OCI-LY1 (cell line): ENCODE measurements around the gene VPS41.

Experiments used
- H2AFZ ChIP-seq: fragments of 200-600 bp; sonication (generic), shearing (Covaris generic); 2 replicates; pipeline ENCODE4 v1.6.0; 2014; ENCODE audit warnings: antibody characterized with exemption, mild to moderate bottlenecking, low read length
- H3F3A ChIP-seq: fragments of 200-600 bp; sonication (generic), shearing (Covaris generic); 2 replicates; pipeline ENCODE4 v1.6.0; 2014; ENCODE audit warnings: mild to moderate bottlenecking, antibody characterized with exemption, low read length, moderate library complexity; ENCODE audit not compliant: insufficient read depth
- H3K27ac ChIP-seq: fragments of 200-600 bp; sonication (generic); 2 replicates; pipeline ENCODE4 v1.5.1; 2014; ENCODE audit warnings: low read length, mixed run types, mild to moderate bottlenecking, low read depth; ENCODE audit not compliant: poor library complexity, severe bottlenecking
- H3K27me3 ChIP-seq: fragments of 200-600 bp; sonication (generic); 2 replicates; pipeline ENCODE4 v1.6.0; 2014; ENCODE audit warnings: antibody characterized with exemption, mild to moderate bottlenecking, low read length, moderate library complexity; ENCODE audit not compliant: insufficient read depth
- H3K36me3 ChIP-seq: fragments of 200-600 bp; sonication (generic); 2 replicates; pipeline ENCODE4 v1.6.1; 2014; ENCODE audit warnings: mild to moderate bottlenecking, antibody characterized with exemption, low read length, moderate library complexity, mixed read lengths; ENCODE audit not compliant: insufficient read depth
- H3K4me1 ChIP-seq: fragments of 200-600 bp; sonication (generic); 2 replicates; pipeline ENCODE4 v1.5.1; 2014; ENCODE audit warnings: mild to moderate bottlenecking, low read length, moderate library complexity; ENCODE audit not compliant: insufficient read depth, severe bottlenecking
- H3K4me2 ChIP-seq: fragments of 200-600 bp; sonication (generic), shearing (Covaris generic); 2 replicates; pipeline ENCODE4 v1.6.1; 2014; ENCODE audit warnings: low read length
- H3K4me3 ChIP-seq: fragments of 200-600 bp; sonication (generic); 2 replicates; pipeline ENCODE4 v1.5.1; 2014; ENCODE audit warnings: low read length, low read depth, mild to moderate bottlenecking, mixed read lengths; ENCODE audit not compliant: poor library complexity, severe bottlenecking
- H3K79me2 ChIP-seq: fragments of 200-600 bp; shearing (Covaris generic); 2 replicates; pipeline ENCODE4 v1.6.1; 2016; ENCODE audit warnings: mixed run types, low read length, mixed read lengths; ENCODE audit not compliant: insufficient read depth
- H3K9ac ChIP-seq: fragments of 200-600 bp; sonication (generic), shearing (Covaris generic); 2 replicates; pipeline ENCODE4 v1.6.1; 2014; ENCODE audit warnings: mild to moderate bottlenecking, low read length, mixed read lengths
- H3K9me2 ChIP-seq: fragments of 200-600 bp; sonication (generic), shearing (Covaris generic); 2 replicates; pipeline ENCODE4 v1.6.1; 2014; ENCODE audit warnings: low read depth, mild to moderate bottlenecking, low read length, mixed read lengths
- H3K9me3 ChIP-seq: fragments of 200-600 bp; shearing (Covaris generic); 2 replicates; pipeline ENCODE4 v1.6.1; 2014; ENCODE audit warnings: low read length, mixed read lengths
- H4K20me1 ChIP-seq: fragments of 200-600 bp; sonication (generic), shearing (Covaris generic); 2 replicates; pipeline ENCODE4 v1.6.0; 2016; ENCODE audit warnings: mild to moderate bottlenecking, low read length; ENCODE audit not compliant: insufficient read depth
- EZH2 ChIP-seq: fragments of 200-600 bp; sonication (generic), shearing (Covaris generic); IDR thresholded peaks from 2 replicates; pipeline ENCODE4 v1.8.0; 2017; ENCODE audit warnings: borderline replicate concordance, mixed run types, mild to moderate bottlenecking, antibody characterized with exemption, low read length, moderate library complexity, mixed read lengths
- TF ChIP-seq, protein P1 (sequence below): fragments of 200-600 bp; sonication (generic), shearing (Covaris generic); IDR thresholded peaks from 2 replicates; pipeline ENCODE4 v1.5.1; 2017; ENCODE audit warnings: mild to moderate bottlenecking, antibody characterized with exemption, low read length, moderate library complexity, mixed read lengths

The VPS41 gene

DNA sequence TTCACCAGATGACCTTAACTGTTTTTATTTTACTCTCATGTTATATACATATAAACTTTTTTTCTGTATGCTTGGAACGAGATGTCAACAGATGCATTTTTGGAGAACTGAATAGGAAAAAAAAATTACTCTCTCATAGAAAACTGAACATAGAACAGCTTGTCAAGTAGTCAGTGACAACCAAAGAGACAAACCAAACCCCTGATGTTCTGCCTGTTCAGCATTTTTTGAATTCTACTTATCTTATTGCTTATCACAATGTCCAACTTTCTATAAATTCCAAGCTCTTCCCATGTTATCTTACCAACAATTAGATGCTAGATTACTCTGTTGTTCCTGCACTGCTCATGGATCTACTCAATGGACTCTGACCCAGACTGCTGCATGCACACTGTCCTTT lies 95.2 kb downstream of the VPS41 start:
- no peaks in the 10 kb centered on the region for H3K4me1 ChIP-seq

DNA sequence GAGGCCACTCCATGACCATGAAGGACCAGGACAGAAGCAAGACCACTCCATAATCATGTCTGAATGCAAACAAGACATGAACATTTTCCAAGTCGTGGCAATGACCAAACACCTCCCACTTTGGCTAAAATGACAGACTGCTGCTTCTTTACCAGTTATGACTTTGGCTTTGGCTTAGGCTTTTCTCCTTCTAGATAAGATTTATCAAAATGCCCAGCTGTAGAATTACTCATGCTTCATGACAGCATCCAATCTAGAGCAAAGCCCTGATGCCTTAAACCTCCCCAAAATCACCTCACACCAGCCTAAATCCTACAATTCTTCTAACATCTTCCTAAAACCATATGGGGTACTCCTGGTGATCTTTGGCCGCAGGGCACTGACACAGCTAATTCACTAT lies 102.1 kb downstream of the VPS41 start:
- Histone ChIP-seq H4K20me1 (no peaks in the 10 kb centered on the region), H3K9me3 (no peaks in the 10 kb centered on the region), H3K4me3 (no peak overlapping the region), H2AFZ (no peak overlapping the region), H3K4me1 (no peaks in the 10 kb centered on the region), H3F3A (no peaks in the 10 kb centered on the region), H3K4me2 (no peak overlapping the region), H3K79me2 (no peaks in the 10 kb centered on the region), H3K27me3 (no peaks in the 10 kb centered on the region), H3K27ac (no peak overlapping the region), H3K9ac (no peak overlapping the region), H3K36me3 (no peaks in the 10 kb centered on the region; the same call in 1 of the 2 replicates), H3K9me2 (no peaks in the 10 kb centered on the region)
- no peak for TF ChIP-seq EZH2
- TF ChIP-seq, protein P1, sequence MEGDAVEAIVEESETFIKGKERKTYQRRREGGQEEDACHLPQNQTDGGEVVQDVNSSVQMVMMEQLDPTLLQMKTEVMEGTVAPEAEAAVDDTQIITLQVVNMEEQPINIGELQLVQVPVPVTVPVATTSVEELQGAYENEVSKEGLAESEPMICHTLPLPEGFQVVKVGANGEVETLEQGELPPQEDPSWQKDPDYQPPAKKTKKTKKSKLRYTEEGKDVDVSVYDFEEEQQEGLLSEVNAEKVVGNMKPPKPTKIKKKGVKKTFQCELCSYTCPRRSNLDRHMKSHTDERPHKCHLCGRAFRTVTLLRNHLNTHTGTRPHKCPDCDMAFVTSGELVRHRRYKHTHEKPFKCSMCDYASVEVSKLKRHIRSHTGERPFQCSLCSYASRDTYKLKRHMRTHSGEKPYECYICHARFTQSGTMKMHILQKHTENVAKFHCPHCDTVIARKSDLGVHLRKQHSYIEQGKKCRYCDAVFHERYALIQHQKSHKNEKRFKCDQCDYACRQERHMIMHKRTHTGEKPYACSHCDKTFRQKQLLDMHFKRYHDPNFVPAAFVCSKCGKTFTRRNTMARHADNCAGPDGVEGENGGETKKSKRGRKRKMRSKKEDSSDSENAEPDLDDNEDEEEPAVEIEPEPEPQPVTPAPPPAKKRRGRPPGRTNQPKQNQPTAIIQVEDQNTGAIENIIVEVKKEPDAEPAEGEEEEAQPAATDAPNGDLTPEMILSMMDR = no peak

More for the DNA sequence above, 95.2 kb downstream of the VPS41 start:
- H3K9me3 ChIP-seq = no peaks in the 10 kb centered on the region
- no peaks in the 10 kb centered on the region for H3K9me2 ChIP-seq
- no peak overlapping the region for H3K27ac ChIP-seq
- H3K9ac ChIP-seq = no peak overlapping the region
- H3K79me2 ChIP-seq = no peaks in the 10 kb centered on the region
- H3K4me3 ChIP-seq = no peak overlapping the region
- peaks cover 20% of the 10 kb centered on the region for H3K36me3 ChIP-seq
- no peak for TF ChIP-seq EZH2
- TF ChIP-seq, protein P1 = no peak
- H4K20me1 ChIP-seq = no peaks in the 10 kb centered on the region
- H2AFZ ChIP-seq = no peak overlapping the region
- H3K4me2 ChIP-seq = no peak overlapping the region
- H3F3A ChIP-seq = no peaks in the 10 kb centered on the region
- H3K27me3 ChIP-seq = no peaks in the 10 kb centered on the region

DNA sequence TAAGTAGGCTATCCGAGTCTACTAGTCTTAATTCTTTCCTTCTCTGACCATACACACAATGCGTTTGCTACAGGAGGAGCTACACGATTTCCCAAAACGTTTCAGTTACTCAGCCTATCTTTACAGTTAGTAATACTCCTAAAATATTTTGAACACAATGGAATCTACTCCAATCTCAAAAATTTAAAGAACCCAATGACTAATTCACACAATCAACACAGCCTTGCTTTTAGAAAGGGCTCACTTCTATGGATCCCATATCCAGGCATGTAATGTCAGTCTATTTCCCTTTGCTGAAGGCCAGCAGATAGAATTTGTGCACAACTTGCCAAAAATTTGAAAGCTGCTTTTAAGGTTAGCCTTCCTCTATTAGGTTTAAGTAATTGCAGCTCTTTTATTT lies 107.2 kb downstream of the VPS41 start:
- no peaks in the 10 kb centered on the region for H3K27me3 ChIP-seq
- no peaks in the 10 kb centered on the region for H3K4me1 ChIP-seq
- H4K20me1 ChIP-seq = no peaks in the 10 kb centered on the region
- H3K9ac ChIP-seq = no peak overlapping the region
- H3K27ac ChIP-seq = no peak overlapping the region
- H3K4me3 ChIP-seq = no peak overlapping the region
- H2AFZ ChIP-seq = no peak overlapping the region
- H3K9me3 ChIP-seq = no peaks in the 10 kb centered on the region
- H3F3A ChIP-seq = no peaks in the 10 kb centered on the region
- no peaks in the 10 kb centered on the region for H3K79me2 ChIP-seq
- H3K36me3 ChIP-seq = no peaks in the 10 kb centered on the region; the same call in 1 of the 2 replicates
- TF ChIP-seq EZH2 = no peak
- TF ChIP-seq, protein P1 = no peak
- H3K4me2 ChIP-seq = no peak overlapping the region
- no peaks in the 10 kb centered on the region for H3K9me2 ChIP-seq
